ENCODE results near the gene MLLT3.

GRCh38 chr9:20441711-20442423 lies 180.4 kb downstream of the MLLT3 start:
- TF ChIP-seq POLR2A (IDR thresholded peaks at IDR 0.05) (no peak), POLR2AphosphoS5 (IDR thresholded peaks at IDR 0.05) (no peak)
- TF ChIP-seq, protein P1, sequence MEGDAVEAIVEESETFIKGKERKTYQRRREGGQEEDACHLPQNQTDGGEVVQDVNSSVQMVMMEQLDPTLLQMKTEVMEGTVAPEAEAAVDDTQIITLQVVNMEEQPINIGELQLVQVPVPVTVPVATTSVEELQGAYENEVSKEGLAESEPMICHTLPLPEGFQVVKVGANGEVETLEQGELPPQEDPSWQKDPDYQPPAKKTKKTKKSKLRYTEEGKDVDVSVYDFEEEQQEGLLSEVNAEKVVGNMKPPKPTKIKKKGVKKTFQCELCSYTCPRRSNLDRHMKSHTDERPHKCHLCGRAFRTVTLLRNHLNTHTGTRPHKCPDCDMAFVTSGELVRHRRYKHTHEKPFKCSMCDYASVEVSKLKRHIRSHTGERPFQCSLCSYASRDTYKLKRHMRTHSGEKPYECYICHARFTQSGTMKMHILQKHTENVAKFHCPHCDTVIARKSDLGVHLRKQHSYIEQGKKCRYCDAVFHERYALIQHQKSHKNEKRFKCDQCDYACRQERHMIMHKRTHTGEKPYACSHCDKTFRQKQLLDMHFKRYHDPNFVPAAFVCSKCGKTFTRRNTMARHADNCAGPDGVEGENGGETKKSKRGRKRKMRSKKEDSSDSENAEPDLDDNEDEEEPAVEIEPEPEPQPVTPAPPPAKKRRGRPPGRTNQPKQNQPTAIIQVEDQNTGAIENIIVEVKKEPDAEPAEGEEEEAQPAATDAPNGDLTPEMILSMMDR (IDR thresholded peaks at IDR 0.05) = no peak

All from suprapubic skin (tissue), 4 donors.